ENCODE results near the gene PLCB1. TPM values are rescaled to one million over a fixed set of nuclear protein-coding genes. Genes with fewer than 3 reads are reported as not detected.

The PLCB1 gene
- total and polyA plus RNA-seq, 2 donors (not counting 3 experiments of a cell fraction or from before 2014, with no cell fraction given): 10.2 to 53.4 TPM

DNA sequence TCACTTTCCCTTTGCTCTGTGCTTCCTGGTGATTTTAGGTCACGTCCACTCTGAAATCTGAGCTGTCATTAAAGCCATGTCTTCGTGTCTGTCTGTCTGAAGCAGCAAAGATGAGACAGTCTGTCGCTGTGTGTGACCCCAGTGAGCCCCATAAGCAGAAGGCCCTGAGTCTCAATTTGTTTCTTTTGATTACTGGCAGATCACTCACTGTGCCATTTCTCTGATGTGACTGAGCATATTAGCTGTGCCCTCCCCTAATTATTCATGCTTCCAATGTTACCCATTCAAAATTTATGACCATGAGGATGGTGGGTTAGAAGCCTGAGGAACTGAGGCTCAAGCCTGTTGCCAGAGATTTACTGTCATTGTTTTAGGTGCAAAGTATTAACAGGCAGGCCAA, 117.6 kb downstream of the PLCB1 start:
- H3K79me2 ChIP-seq (ENCODE audit: control insufficient read depth, insufficient read depth, low read length): no peaks in the 10 kb centered on the region
- H3K36me3 ChIP-seq (ENCODE audit: control insufficient read depth in 2 of 2, extremely low read depth in 1 of 2, insufficient read depth in 2 of 2, low read length in 2 of 2): no peaks in the 10 kb centered on the region
- no peak overlapping the region for H3K4me2 ChIP-seq (ENCODE audit: insufficient read depth, low read length)
- H3K4me3 ChIP-seq (replicated peaks in 1 of 3; ENCODE audit: insufficient read depth in 1 of 3, low read depth in 1 of 3, low read length in 3 of 3): no peak overlapping the region
- BruUV-seq (replicated peaks): no TSS peak
- no peak overlapping the region for H3K9ac ChIP-seq (replicated peaks; ENCODE audit: extremely low read depth, insufficient read depth, low read length)
- dilution Hi-C loops (cut with MboI; ENCODE audit: extremely low pct_ligation_motif_present, low sequenced_read_pairs): no loop called here
- H3K9me3 ChIP-seq (replicated peaks; ENCODE audit: control insufficient read depth, insufficient read depth, low read length): no peaks in the 10 kb centered on the region
- no peak overlapping the region for H3K27ac ChIP-seq (ENCODE audit: insufficient read depth, low read depth, low read length)
- no peaks in the 10 kb centered on the region for H4K20me1 ChIP-seq (replicated peaks; ENCODE audit: control insufficient read depth, extremely low read depth, insufficient read depth, low read length)
- H3K27me3 ChIP-seq (ENCODE audit: control insufficient read depth in 2 of 2, insufficient read depth in 2 of 2, low read length in 2 of 2): no peaks in the 10 kb centered on the region
- DNase-seq (ENCODE audit: low read depth, low spot score) (no peak), FAIRE-seq (no peak)
- TF ChIP-seq JUN (IDR thresholded peaks at IDR 0.05; ENCODE audit: borderline replicate concordance, insufficient read depth, insufficient read length, low read depth): no peak
- no peak for TF ChIP-seq GATA2 (IDR thresholded peaks at IDR 0.05; ENCODE audit: insufficient read depth, insufficient read length, low read depth, low read length)
- no peak for TF ChIP-seq EZH2 (IDR thresholded peaks at IDR 0.05; ENCODE audit: borderline replicate concordance, low read depth, low read length, severe bottlenecking)
- TF ChIP-seq MYC (IDR thresholded peaks at IDR 0.05; ENCODE audit: low read depth, low read length): no peak
- no peak for TF ChIP-seq FOS (IDR thresholded peaks at IDR 0.05; ENCODE audit: borderline replicate concordance, insufficient read depth, low read length)
- TF ChIP-seq, protein P1, sequence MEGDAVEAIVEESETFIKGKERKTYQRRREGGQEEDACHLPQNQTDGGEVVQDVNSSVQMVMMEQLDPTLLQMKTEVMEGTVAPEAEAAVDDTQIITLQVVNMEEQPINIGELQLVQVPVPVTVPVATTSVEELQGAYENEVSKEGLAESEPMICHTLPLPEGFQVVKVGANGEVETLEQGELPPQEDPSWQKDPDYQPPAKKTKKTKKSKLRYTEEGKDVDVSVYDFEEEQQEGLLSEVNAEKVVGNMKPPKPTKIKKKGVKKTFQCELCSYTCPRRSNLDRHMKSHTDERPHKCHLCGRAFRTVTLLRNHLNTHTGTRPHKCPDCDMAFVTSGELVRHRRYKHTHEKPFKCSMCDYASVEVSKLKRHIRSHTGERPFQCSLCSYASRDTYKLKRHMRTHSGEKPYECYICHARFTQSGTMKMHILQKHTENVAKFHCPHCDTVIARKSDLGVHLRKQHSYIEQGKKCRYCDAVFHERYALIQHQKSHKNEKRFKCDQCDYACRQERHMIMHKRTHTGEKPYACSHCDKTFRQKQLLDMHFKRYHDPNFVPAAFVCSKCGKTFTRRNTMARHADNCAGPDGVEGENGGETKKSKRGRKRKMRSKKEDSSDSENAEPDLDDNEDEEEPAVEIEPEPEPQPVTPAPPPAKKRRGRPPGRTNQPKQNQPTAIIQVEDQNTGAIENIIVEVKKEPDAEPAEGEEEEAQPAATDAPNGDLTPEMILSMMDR (IDR thresholded peaks at IDR 0.05; ENCODE audit: extremely low read depth in 1 of 2, insufficient read depth in 1 of 2, low read depth in 1 of 2, low read length in 2 of 2): no peak
- no peak for TF ChIP-seq POLR2AphosphoS5 (IDR thresholded peaks at IDR 0.05; ENCODE audit: insufficient read depth, low read depth, low read length)
- TF ChIP-seq POLR2A (IDR thresholded peaks at IDR 0.05; ENCODE audit: low read depth, low read length): no peak
- TF ChIP-seq, protein P2, sequence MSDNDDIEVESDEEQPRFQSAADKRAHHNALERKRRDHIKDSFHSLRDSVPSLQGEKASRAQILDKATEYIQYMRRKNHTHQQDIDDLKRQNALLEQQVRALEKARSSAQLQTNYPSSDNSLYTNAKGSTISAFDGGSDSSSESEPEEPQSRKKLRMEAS (IDR thresholded peaks at IDR 0.05; ENCODE audit: insufficient read depth, insufficient read length): no peak
- intact Hi-C loops (cut with micrococcal nuclease): no loop called here
- no peak overlapping the region for H2AFZ ChIP-seq (ENCODE audit: low read depth, low read length)
- no peaks in the 10 kb centered on the region for H3K9me1 ChIP-seq (replicated peaks; ENCODE audit: control insufficient read depth, extremely low read depth, insufficient read depth, low read length)
- ChIA-PET POLR2A (no interaction called here), CTCF (interaction anchor here (1.1 kb wide), 1 partner anchor 102 kb away, joined by 3 read pairs; no protein-coding TSS in a partner anchor)
- peaks cover 5% of the 10 kb centered on the region for H3K4me1 ChIP-seq (ENCODE audit: control insufficient read depth, extremely low read depth, insufficient read depth, low read length)
